Smooth muscle cell of trachea (primary cell): ENCODE data around the gene CYB561D2. TPM values are rescaled to one million over a fixed set of nuclear protein-coding genes. Genes with fewer than 3 reads are reported as not detected.

Experiments used
- total RNA-seq: library from RNA; depleted of rRNA; stranded (reverse); fragments of >200 nt; gene quantifications from 2 replicates; pipeline ENCODE4 v1.2.1, GENCODE V29; 2014

CYB561D2 gene
- 29.6 and 38.5 TPM in 2 replicates for total RNA-seq

GRCh38 chr3:50350527-50351322 lies at the start of gene CYB561D2, which contains the start of gene NPRL2:
CYB561D2 (plus strand) TSS chr3:50350862; CDS start chr3:50351434, 572 bp downstream.
NPRL2 (minus strand) TSS chr3:50350775; CDS start chr3:50350652, 123 bp downstream.

GRCh38 chr3:50303013-50303815 lies 47.4 kb upstream of the CYB561D2 start, which contains the start of gene HYAL1:
HYAL1 (minus strand) TSS chr3:50303574; CDS start chr3:50302956, 618 bp downstream.

GRCh38 chr3:50322386-50323091 lies 28.1 kb upstream of the CYB561D2 start, which contains the start of gene HYAL2:
HYAL2 (minus strand) TSS chr3:50322745; CDS start chr3:50320489, 2,256 bp downstream.

GRCh38 chr3:50327943-50328691 lies 22.5 kb upstream of the CYB561D2 start, which contains the start of gene TUSC2:
TUSC2 (minus strand) TSS chr3:50328223; CDS start chr3:50328099, 124 bp downstream.

GRCh38 chr3:50340448-50341329 lies 10.0 kb upstream of the CYB561D2 start, which contains the start of gene RASSF1:
RASSF1 (minus strand) TSS chr3:50340836; CDS start chr3:50340805, 31 bp downstream.

GRCh38 chr3:50345586-50346234 lies 5.0 kb upstream of the CYB561D2 start, which contains the start of gene ZMYND10:
ZMYND10 (minus strand) TSS chr3:50345732; CDS start chr3:50345579, 153 bp downstream.

GRCh38 chr3:50358911-50359759 lies 8.5 kb downstream of the CYB561D2 start, which contains the start of gene TMEM115:
TMEM115 (minus strand) TSS chr3:50359521; CDS start chr3:50359063, 458 bp downstream.

Other genes starting within 250 kb of the CYB561D2 start
- 7.4 and 7.6 TPM in 2 replicates for gene SEMA3F, start 195.5 kb upstream of the CYB561D2 start, total RNA-seq
- gene GNAT1, start 159.3 kb upstream of the CYB561D2 start, total RNA-seq, result not detected in 2 replicates
- not detected in 2 replicates for gene SLC38A3, start 145.6 kb upstream of the CYB561D2 start, total RNA-seq
- gene GNAI2, start 114.7 kb upstream of the CYB561D2 start, total RNA-seq, result 340 and 347 TPM in 2 replicates
- gene SEMA3B, start 81.7 kb upstream of the CYB561D2 start, total RNA-seq, result 26.0 and 88.5 TPM in 2 replicates
- gene LSMEM2, start 71.8 kb upstream of the CYB561D2 start, total RNA-seq, result 0.17 TPM in 1 of 2 replicates, not detected in the other
- 50.6 and 51.2 TPM in 2 replicates for gene IFRD2, start 58.4 kb upstream of the CYB561D2 start, total RNA-seq
- gene HYAL3, start 51.5 kb upstream of the CYB561D2 start, total RNA-seq, result 3.3 and 14.9 TPM in 2 replicates
- 5.5 and 6.0 TPM in 2 replicates for gene NAA80, start 51.5 kb upstream of the CYB561D2 start, total RNA-seq
- gene HYAL1, start 47.3 kb upstream of the CYB561D2 start, total RNA-seq, result 4.2 and 6.1 TPM in 2 replicates
- 46.1 and 86.3 TPM in 2 replicates for gene HYAL2, start 28.1 kb upstream of the CYB561D2 start, total RNA-seq
- 11.2 and 20.8 TPM in 2 replicates for gene TUSC2, start 22.6 kb upstream of the CYB561D2 start, total RNA-seq
- gene RASSF1, start 10.0 kb upstream of the CYB561D2 start, total RNA-seq, result 43.8 and 49.6 TPM in 2 replicates
- gene ZMYND10, start 5.1 kb upstream of the CYB561D2 start, total RNA-seq, result 1.5 and 2.9 TPM in 2 replicates
- gene NPRL2, start 87 bp upstream of the CYB561D2 start, total RNA-seq, result 22.5 and 26.5 TPM in 2 replicates
- 45.5 and 84.4 TPM in 2 replicates for gene TMEM115, start 8.7 kb downstream of the CYB561D2 start, total RNA-seq
- gene CACNA2D2, start 152.8 kb downstream of the CYB561D2 start, total RNA-seq, result not detected in 2 replicates
- gene C3orf18, start 216.9 kb downstream of the CYB561D2 start, total RNA-seq, result 22.7 and 32.9 TPM in 2 replicates
- gene HEMK1, start 218.7 kb downstream of the CYB561D2 start, total RNA-seq, result 13.7 and 20.7 TPM in 2 replicates